HEK293T (cell line): Measurements from ENCODE around the gene KRTAP10-12.

Experiments
- ARNT ChIP-seq: fragments of 450-650 bp; IDR thresholded peaks from 2 replicates; pipeline ENCODE4 v1.6.1; 2017; ENCODE audit warnings: mild to moderate bottlenecking
- BHLHE40 ChIP-seq: fragments of 450-650 bp; IDR thresholded peaks from 2 replicates; pipeline ENCODE4 v1.6.1; 2016; ENCODE audit warnings: mild to moderate bottlenecking, moderate library complexity, borderline replicate concordance
- ELF4 ChIP-seq: fragments of 450-650 bp; IDR thresholded peaks from 2 replicates; pipeline ENCODE4 v1.6.1; 2017; ENCODE audit warnings: antibody characterized with exemption
- FOXA1 ChIP-seq: fragments of 450-650 bp; IDR thresholded peaks from 2 replicates; pipeline ENCODE4 v1.6.1; 2016; ENCODE audit warnings: mild to moderate bottlenecking
- FOXM1 ChIP-seq: fragments of 450-650 bp; IDR thresholded peaks from 2 replicates; pipeline ENCODE4 v1.6.1; 2017; ENCODE audit warnings: mild to moderate bottlenecking, borderline replicate concordance
- HDGF ChIP-seq: fragments of 450-650 bp; IDR thresholded peaks from 2 replicates; pipeline ENCODE4 v1.6.1; 2017; ENCODE audit warnings: antibody characterized with exemption, borderline replicate concordance
- L3MBTL2 ChIP-seq: fragments of 450-650 bp; conservative IDR thresholded peaks from 2 replicates; pipeline ENCODE4 v1.6.1; 2016; ENCODE audit warnings: mild to moderate bottlenecking
- NFRKB ChIP-seq: fragments of 450-650 bp; IDR thresholded peaks from 2 replicates; pipeline ENCODE4 v1.6.1; 2016; ENCODE audit warnings: mild to moderate bottlenecking, moderate library complexity
- SP1 ChIP-seq: fragments of 450-650 bp; IDR thresholded peaks from 2 replicates; pipeline ENCODE4 v1.6.1; 2017
- SUZ12 ChIP-seq: fragments of 450-650 bp; IDR thresholded peaks from 2 replicates; pipeline ENCODE4 v1.6.1; 2016; ENCODE audit warnings: mild to moderate bottlenecking
- ZNF384 ChIP-seq: fragments of 450-650 bp; IDR thresholded peaks from 2 replicates; pipeline ENCODE4 v1.6.1; 2016
- TF ChIP-seq, protein P1 (sequence below): fragments of 450-650 bp; IDR thresholded peaks from 2 replicates; pipeline ENCODE4 v1.6.1; 2016

DNA sequence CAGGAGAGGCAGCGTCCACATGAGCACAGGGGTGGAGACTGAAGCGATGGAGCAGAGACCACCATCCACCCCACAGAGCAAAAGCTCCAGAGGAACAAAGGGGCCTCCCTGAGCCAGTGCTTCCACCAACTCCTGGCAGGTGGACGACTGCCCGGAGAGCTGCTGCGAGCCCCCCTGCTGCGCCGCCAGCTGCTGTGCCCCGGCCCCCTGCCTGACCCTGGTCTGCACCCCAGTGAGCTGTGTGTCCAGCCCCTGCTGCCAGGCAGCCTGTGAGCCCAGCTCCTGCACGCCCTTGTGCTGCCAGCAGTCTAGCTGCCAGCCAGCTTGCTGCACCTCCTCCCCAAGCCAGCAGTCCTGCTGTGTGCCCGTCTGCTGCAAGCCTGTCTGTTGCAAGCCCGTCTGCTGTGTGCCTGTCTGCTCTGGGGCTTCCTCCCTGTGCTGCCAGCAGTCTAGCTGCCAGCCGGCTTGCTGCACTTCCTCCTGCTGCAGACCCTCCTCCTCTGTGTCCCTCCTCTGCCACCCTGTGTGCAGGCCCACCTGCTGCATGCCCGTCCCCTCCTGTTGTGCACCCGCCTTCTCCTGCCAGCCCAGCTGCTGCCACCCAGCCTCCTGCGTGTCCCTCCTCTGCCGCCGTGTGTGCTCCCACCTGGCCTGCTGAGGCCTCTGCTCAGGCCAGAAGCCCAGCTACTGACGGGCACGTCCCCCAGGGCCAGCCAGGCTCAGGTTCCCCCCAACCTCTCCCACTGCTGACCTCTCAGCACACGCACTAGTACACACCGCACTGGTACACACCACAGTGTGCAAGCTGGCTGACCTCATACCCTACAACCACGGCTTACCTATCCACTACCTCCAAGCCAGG is 5.4 kb downstream of the KRTAP10-12 start:
- TF ChIP-seq ELF4 (no peak), FOXA1 (no peak), BHLHE40 (no peak), ZNF384 (no peak), ARNT (no peak), SP1 (no peak), L3MBTL2 (no peak), SUZ12 (no peak), HDGF (no peak), NFRKB (no peak), FOXM1 (no peak)
- TF ChIP-seq, protein P1, sequence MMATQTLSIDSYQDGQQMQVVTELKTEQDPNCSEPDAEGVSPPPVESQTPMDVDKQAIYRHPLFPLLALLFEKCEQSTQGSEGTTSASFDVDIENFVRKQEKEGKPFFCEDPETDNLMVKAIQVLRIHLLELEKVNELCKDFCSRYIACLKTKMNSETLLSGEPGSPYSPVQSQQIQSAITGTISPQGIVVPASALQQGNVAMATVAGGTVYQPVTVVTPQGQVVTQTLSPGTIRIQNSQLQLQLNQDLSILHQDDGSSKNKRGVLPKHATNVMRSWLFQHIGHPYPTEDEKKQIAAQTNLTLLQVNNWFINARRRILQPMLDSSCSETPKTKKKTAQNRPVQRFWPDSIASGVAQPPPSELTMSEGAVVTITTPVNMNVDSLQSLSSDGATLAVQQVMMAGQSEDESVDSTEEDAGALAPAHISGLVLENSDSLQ, result no peak
